Measurements from ENCODE around the gene RBM17.

DNA sequence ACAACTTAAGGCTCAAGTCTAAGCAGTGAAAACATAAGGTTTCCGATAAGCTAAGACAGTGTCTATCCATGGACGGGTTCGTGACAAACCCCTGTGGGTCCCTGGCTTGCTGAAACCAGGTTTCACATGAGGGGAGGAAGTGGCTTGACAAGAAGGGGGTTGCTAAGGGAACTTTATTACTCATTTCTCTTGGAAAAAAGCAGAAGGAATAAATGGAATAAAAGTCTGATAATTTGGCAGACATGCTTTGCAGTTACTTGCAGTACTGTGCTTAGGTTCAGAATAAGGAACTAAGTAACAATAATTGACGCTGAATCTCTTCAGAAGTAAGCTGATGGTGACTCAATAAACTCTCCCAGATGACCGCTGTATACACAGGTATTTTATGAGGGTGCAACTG, 34.7 kb downstream of the RBM17 start:
- TF ChIP-seq, protein P1, sequence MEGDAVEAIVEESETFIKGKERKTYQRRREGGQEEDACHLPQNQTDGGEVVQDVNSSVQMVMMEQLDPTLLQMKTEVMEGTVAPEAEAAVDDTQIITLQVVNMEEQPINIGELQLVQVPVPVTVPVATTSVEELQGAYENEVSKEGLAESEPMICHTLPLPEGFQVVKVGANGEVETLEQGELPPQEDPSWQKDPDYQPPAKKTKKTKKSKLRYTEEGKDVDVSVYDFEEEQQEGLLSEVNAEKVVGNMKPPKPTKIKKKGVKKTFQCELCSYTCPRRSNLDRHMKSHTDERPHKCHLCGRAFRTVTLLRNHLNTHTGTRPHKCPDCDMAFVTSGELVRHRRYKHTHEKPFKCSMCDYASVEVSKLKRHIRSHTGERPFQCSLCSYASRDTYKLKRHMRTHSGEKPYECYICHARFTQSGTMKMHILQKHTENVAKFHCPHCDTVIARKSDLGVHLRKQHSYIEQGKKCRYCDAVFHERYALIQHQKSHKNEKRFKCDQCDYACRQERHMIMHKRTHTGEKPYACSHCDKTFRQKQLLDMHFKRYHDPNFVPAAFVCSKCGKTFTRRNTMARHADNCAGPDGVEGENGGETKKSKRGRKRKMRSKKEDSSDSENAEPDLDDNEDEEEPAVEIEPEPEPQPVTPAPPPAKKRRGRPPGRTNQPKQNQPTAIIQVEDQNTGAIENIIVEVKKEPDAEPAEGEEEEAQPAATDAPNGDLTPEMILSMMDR (IDR thresholded peaks at IDR 0.05) = no peak
- no peak for TF ChIP-seq ZFX (IDR thresholded peaks at IDR 0.05; ENCODE audit: borderline replicate concordance)

Measured in 22Rv1 (cell line).